Right atrium auricular region (tissue), 2 donors: ENCODE data around the gene KIF15. TPM values are rescaled to one million over a fixed set of nuclear protein-coding genes. Genes with fewer than 3 reads are reported as not detected.

Experiments used
- DNase-seq: peaks from one replicate; pipeline ENCODE4 v3.0.0-alpha.2; 2019; ENCODE audit warnings: low spot score
- H3K27ac ChIP-seq, 2 donors: fragments of 200-600 bp; sonication (generic); 1 replicate in 1 of 2; 2 replicates in 1 of 2; pipeline ENCODE4 v1.5.1; 2016 to 2019
- H3K27me3 ChIP-seq, 2 donors: fragments of 200-600 bp; sonication (generic); one replicate each; pipeline versions ENCODE4 v1.5.1 to v1.6.0; 2017 to 2019
- H3K36me3 ChIP-seq: fragments of 200-600 bp; sonication (generic); one replicate; pipeline ENCODE4 v1.5.1; 2016
- H3K4me1 ChIP-seq, 2 donors: fragments of 200-600 bp; sonication (generic); one replicate each; pipeline versions ENCODE4 v1.5.1 to v1.6.0; 2017 to 2019
- H3K4me3 ChIP-seq, 2 donors: fragments of 200-600 bp; sonication (generic); 1 replicate in 1 of 2; 2 replicates in 1 of 2; pipeline ENCODE4 v1.5.1; 2017 to 2019; ENCODE audit warnings: mild to moderate bottlenecking in 1 of 2, moderate library complexity in 1 of 2
- H3K9me3 ChIP-seq, 2 donors: fragments of 200-600 bp; sonication (generic); one replicate each; pipeline ENCODE4 v1.5.1; 2019
- CTCF ChIP-seq, 2 donors: fragments of 200-600 bp; sonication (generic); IDR thresholded peaks; one replicate each; pipeline ENCODE4 v1.5.1; 2019; ENCODE audit warnings: antibody characterized with exemption in 2 of 2
- microRNA counts, 2 donors: library from miRNA; unstranded; fragments of <30 nt; microRNA quantifications; one replicate each; lab custom pipeline; 2016 to 2017
- total RNA-seq, 2 donors: library from RNA; depleted of rRNA; stranded (reverse); fragments of >200 nt; gene quantifications; one replicate each; pipeline ENCODE4 v1.1.0, GENCODE V29; 2016

Gene KIF15
- total RNA-seq, 2 donors from 2014 or later: 0.24 to 0.63 TPM

DNA sequence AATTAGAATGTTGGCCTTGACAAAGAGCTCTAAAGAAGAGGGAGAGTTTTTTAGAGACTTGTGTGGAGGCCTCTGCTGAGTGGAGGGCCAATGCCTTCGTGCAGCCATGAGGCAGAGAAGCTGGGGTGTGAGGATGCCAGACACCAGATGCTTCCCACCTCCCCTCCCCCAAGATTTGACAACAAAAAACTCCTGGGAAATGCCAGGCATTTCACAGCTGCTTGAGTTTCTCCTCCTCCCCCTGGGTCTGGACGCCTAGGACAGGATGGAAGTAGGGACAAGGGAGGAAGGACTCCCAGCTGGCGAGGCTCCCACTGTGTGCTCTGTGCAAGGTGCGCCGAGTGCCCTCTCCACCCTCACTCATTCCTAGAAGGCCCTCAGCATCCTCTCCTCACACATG lies 132.9 kb downstream of the KIF15 start:
- no peak for TF ChIP-seq CTCF (IDR thresholded peaks at IDR 0.05)
- H3K9me3 ChIP-seq: no peaks in the 10 kb centered on the region
- no peaks in the 10 kb centered on the region for H3K36me3 ChIP-seq
- no peak overlapping the region for H3K27ac ChIP-seq
- no peaks in the 10 kb centered on the region for H3K27me3 ChIP-seq
- H3K4me1 ChIP-seq: no peaks in the 10 kb centered on the region
- DNase-seq: no peak
- H3K4me3 ChIP-seq: no peak overlapping the region

DNA sequence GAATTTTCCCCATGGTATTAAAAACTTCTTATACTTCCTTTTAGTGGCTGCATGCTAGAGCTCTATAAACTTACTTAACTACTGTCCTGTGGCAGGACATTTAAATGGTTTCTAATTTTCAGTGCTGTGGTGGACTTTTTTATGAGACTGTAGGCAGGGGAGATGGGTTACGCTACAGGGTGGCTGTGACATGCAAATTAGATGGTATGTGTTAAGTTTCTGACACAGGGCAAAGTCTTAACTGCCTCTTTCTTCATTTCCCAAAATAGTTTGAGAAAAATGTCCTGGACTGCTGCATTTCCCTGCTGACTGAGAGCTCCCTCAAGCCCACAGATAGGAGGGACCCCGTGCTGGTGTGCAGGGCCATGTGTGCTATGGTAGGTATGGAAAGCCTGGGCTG lies 134.8 kb downstream of the KIF15 start:
- H3K4me3 ChIP-seq: no peak overlapping the region
- H3K4me1 ChIP-seq: no peaks in the 10 kb centered on the region
- no peaks in the 10 kb centered on the region for H3K36me3 ChIP-seq
- TF ChIP-seq CTCF (IDR thresholded peaks at IDR 0.05): no peak
- H3K27ac ChIP-seq: no peak overlapping the region
- no peak for DNase-seq
- no peaks in the 10 kb centered on the region for H3K9me3 ChIP-seq
- H3K27me3 ChIP-seq: no peaks in the 10 kb centered on the region

- DNase-seq: no peak
- H3K36me3 ChIP-seq: no peaks in the 10 kb centered on the region
- H3K4me3 ChIP-seq: no peak overlapping the region
- H3K4me1 ChIP-seq: no peaks in the 10 kb centered on the region
- TF ChIP-seq CTCF (IDR thresholded peaks at IDR 0.05): no peak
- H3K27me3 ChIP-seq: no peaks in the 10 kb centered on the region
- H3K27ac ChIP-seq: no peak overlapping the region
- H3K9me3 ChIP-seq: no peaks in the 10 kb centered on the region
Observed at GRCh38 chr3:44899683-44900367, 138.2 kb downstream of the KIF15 start.

- Histone ChIP-seq H3K27ac (no peak overlapping the region), H3K27me3 (no peaks in the 10 kb centered on the region), H3K36me3 (no peaks in the 10 kb centered on the region), H3K9me3 (no peaks in the 10 kb centered on the region), H3K4me1 (no peaks in the 10 kb centered on the region), H3K4me3 (no peak overlapping the region)
- DNase-seq: no peak
- TF ChIP-seq CTCF (IDR thresholded peaks at IDR 0.05): no peak
Observed at GRCh38 chr3:44902628-44903027, 141.0 kb downstream of the KIF15 start.

MicroRNAs within 50 kb of the gene (microRNA counts, 767-probe panel; counts per million panel counts)
- 0 to 31.0 counts per million in 2 donors for microRNA hsa-miR-564 (lab: Ali Mortazavi, UCI)

Other genes starting within 250 kb of the KIF15 start
- gene ZKSCAN7, start 206.6 kb upstream of the KIF15 start, total RNA-seq: 1 to 10 TPM; 2.1 to 3.4 TPM
- 1 to 10 TPM in 1 of 2 donors, under 1 TPM in 1; 0.67 to 1.1 TPM for gene ZNF660, start 176.8 kb upstream of the KIF15 start, total RNA-seq
- gene ZNF197, start 136.8 kb upstream of the KIF15 start, total RNA-seq: 10 to 100 TPM; 11.8 to 12.3 TPM
- gene ZNF35, start 113.1 kb upstream of the KIF15 start, total RNA-seq: 1 to 10 TPM; 7.9 to 8.4 TPM
- 1 to 10 TPM; 2.3 to 3.1 TPM for gene ZNF502, start 49.1 kb upstream of the KIF15 start, total RNA-seq
- 1 to 10 TPM; 2.8 to 3.1 TPM for gene ZNF501, start 32.2 kb upstream of the KIF15 start, total RNA-seq
- 10 to 100 TPM; 21.1 to 26.8 TPM for gene KIAA1143, start 175 bp upstream of the KIF15 start, total RNA-seq
- gene TMEM42, start 100.1 kb downstream of the KIF15 start, total RNA-seq: 10 to 100 TPM in 1 of 2 donors, 1 to 10 TPM in 1; 9.8 to 11.2 TPM
- gene TGM4, start 112.8 kb downstream of the KIF15 start, total RNA-seq: not detected
- gene ZDHHC3, start 214.4 kb downstream of the KIF15 start, total RNA-seq: 10 to 100 TPM; 40.6 to 60.5 TPM
- gene EXOSC7, start 214.4 kb downstream of the KIF15 start, total RNA-seq: 10 to 100 TPM; 38.9 to 52.5 TPM